HG03280 (cell line): Measurements from ENCODE around the gene SAFB2.

Source experiments
- ATAC-seq: cut with Tn5 transposase; IDR thresholded peaks from one replicate; pipeline ENCODE4 v1.9.1; 2021; ENCODE audit warnings: mild to moderate bottlenecking, moderate library complexity; ENCODE audit not compliant: unreplicated experiment

The SAFB2 gene

GRCh38 chr19:5553892-5554291 is 68.7 kb downstream of the SAFB2 start:
- no peak for ATAC-seq

- ATAC-seq, result no peak
Observed at GRCh38 chr19:5547881-5548280, 74.7 kb downstream of the SAFB2 start.

GRCh38 chr19:5545984-5546383 is 76.6 kb downstream of the SAFB2 start:
- no peak for ATAC-seq

DNA sequence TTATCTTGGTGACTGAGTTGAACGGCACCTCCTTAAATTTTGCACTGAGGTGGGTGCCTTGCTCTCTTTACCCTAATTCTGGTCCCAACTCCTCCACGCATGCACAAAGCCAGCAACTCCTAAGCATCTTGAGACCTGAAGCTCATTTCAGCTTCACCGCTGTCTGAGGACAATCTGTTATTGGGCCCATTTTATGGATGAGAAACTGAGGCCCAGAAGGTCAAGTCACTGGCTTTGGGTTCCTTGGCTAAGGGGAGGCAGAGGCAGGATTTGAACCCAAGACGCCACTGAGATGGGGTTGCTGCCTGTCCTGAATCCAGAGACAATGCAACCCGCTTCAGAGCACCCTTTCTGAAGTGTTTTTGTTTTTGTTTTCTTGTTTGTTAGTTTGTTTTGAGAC is 77.5 kb downstream of the SAFB2 start:
- no peak for ATAC-seq

- no peak for ATAC-seq
Observed at GRCh38 chr19:5542665-5543064, 79.9 kb downstream of the SAFB2 start.

DNA sequence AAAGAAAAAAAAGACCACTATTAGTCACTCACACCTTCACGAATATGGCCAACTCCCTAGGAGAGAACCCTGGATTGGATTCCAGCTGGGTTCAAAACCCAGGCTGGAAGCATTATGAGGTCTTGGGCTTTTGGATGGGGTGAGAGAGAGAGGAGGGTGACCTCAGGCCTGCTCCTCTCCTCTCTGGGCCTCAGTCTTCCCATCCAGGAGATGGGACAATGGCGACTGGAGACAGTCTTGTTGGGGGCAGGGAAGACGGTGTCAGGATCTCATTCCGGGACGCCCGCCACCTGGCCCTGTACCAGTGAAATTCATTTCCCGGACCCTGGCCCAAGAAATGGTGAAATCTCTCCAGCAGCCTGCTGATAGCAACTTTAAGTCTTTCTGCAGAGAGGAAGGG is 81.1 kb downstream of the SAFB2 start:
- no peak for ATAC-seq

DNA sequence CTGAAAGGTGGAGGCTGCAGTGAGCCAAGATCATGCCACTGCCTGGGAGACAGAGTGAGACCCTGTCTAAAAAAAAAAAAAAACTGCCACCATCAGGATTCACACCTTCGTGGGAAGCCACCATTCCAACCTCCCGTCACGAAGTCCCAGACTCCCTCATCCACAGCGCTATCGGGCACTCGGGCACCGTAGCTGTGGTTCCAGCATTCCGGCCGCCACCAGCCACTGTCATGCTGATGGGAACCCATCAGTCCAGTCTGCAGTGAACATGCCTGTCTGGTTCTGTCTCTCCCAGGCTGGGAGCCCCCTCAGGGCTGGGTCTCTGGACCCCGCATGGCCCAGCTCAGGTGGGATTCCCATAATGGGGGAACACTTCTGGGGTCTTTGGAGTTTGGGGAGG is 82.4 kb downstream of the SAFB2 start:
- no peak for ATAC-seq

DNA sequence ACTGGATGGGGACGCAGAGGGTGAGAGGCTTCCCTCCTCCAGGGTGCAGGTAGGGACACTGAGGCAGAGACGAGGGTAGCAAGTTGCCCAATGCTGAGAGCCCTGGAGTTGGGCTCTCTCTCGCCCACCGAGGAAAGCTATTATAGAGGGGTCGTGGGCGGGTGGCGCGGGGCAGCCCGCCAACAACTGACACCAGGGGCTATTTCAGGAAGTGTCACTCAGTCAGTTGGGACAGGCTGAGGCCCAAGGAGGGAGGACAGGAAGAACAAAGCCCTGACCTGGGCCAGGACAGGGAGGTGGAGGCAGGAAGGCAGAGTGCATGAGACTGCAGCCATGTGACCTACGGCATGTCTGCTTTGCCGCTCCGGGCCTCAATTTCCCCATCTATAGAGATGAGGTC is 84.7 kb downstream of the SAFB2 start:
- no peak for ATAC-seq
